Colonic mucosa (tissue), 4 donors: ENCODE measurements around the gene EOLA2. TPM values are rescaled to one million over a fixed set of nuclear protein-coding genes. Genes with fewer than 3 reads are reported as not detected.
"Not testable (repeated sequence)": the region's sequence is repeated elsewhere in the genome, so short reads cannot be mapped to it uniquely, and the experiment has no call there.

Source experiments
- DNase-seq: peaks from one replicate; pipeline ENCODE4 v3.0.0-alpha.2; 2020
- H3K27ac ChIP-seq: fragments of 200-600 bp; one replicate; pipeline ENCODE4 v1.8.0; 2021
- H3K27me3 ChIP-seq: fragments of 200-600 bp; one replicate; pipeline ENCODE4 v1.8.0; 2021
- H3K36me3 ChIP-seq: fragments of 200-600 bp; one replicate; pipeline ENCODE4 v1.8.0; 2021
- H3K4me1 ChIP-seq: fragments of 200-600 bp; one replicate; pipeline ENCODE4 v1.8.0; 2021; ENCODE audit warnings: mild to moderate bottlenecking
- H3K4me3 ChIP-seq: fragments of 200-600 bp; one replicate; pipeline ENCODE4 v1.8.0; 2021
- H3K9ac ChIP-seq, 2 donors: one replicate each; pipeline ENCODE4 v1.7.0; 2013; ENCODE audit warnings: control low read depth in 2 of 2, low read depth in 2 of 2, low read length in 2 of 2
- H3K9me3 ChIP-seq: fragments of 200-600 bp; one replicate; pipeline ENCODE4 v1.8.0; 2021
- intact Hi-C: fragments of 100-400 bp; cut with DNase I; formaldehyde crosslinking; loops from one replicate; pipeline ENCODE4 v1.14.1; 2022
- total RNA-seq, 2 donors: library from RNA; stranded (reverse); fragmentation: NEBNext Ultra II Directional in 1 of 2; extraction: Animal tissue kit (Norgen Biotek cat#: 25700) in 1 of 2; gene quantifications; one replicate each; pipeline ENCODE4 v1.2.1, GENCODE V29; 2021
- TF ChIP-seq, protein P1 (sequence below): fragments of 200-600 bp; IDR thresholded peaks from one replicate; pipeline ENCODE4 v1.8.0; 2022; ENCODE audit warnings: antibody characterized with exemption, mild to moderate bottlenecking
- donor health status: healthy.
- donor health status: DM: no; HTN: no; CAD: no.
- donor health status: DM: no; HTN: no; CAD: no.

The EOLA2 gene
- total RNA-seq, 2 donors from 2014 or later, result 28.2 to 28.4 TPM

GRCh38 chrX:149924434-149924833 lies 13.9 kb downstream of the EOLA2 start:
- H3K4me1 ChIP-seq, H3K9ac ChIP-seq, H3K27ac ChIP-seq, H3K9me3 ChIP-seq, DNase-seq, intact Hi-C loops, H3K36me3 ChIP-seq, H3K4me3 ChIP-seq, H3K27me3 ChIP-seq: not testable (repeated sequence)

GRCh38 chrX:149923836-149924235 lies 14.5 kb downstream of the EOLA2 start:
- DNase-seq, intact Hi-C loops, H3K27me3 ChIP-seq, H3K9ac ChIP-seq, H3K27ac ChIP-seq, H3K4me3 ChIP-seq, H3K9me3 ChIP-seq, H3K4me1 ChIP-seq, H3K36me3 ChIP-seq: not testable (repeated sequence)

- Histone ChIP-seq H3K27ac (no peak overlapping the region), H3K27me3 (no peaks in the 10 kb centered on the region), H3K4me3 (no peak overlapping the region), H3K9ac (no peak overlapping the region), H3K36me3 (no peaks in the 10 kb centered on the region), H3K9me3 (no peaks in the 10 kb centered on the region), H3K4me1 (no peaks in the 10 kb centered on the region)
- intact Hi-C loops, result no loop called here
- TF ChIP-seq, protein P1, sequence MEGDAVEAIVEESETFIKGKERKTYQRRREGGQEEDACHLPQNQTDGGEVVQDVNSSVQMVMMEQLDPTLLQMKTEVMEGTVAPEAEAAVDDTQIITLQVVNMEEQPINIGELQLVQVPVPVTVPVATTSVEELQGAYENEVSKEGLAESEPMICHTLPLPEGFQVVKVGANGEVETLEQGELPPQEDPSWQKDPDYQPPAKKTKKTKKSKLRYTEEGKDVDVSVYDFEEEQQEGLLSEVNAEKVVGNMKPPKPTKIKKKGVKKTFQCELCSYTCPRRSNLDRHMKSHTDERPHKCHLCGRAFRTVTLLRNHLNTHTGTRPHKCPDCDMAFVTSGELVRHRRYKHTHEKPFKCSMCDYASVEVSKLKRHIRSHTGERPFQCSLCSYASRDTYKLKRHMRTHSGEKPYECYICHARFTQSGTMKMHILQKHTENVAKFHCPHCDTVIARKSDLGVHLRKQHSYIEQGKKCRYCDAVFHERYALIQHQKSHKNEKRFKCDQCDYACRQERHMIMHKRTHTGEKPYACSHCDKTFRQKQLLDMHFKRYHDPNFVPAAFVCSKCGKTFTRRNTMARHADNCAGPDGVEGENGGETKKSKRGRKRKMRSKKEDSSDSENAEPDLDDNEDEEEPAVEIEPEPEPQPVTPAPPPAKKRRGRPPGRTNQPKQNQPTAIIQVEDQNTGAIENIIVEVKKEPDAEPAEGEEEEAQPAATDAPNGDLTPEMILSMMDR, result no peak
- DNase-seq, result no peak
These were observed 21.4 kb downstream of the EOLA2 start for GRCh38 chrX:149916745-149917392.

DNA sequence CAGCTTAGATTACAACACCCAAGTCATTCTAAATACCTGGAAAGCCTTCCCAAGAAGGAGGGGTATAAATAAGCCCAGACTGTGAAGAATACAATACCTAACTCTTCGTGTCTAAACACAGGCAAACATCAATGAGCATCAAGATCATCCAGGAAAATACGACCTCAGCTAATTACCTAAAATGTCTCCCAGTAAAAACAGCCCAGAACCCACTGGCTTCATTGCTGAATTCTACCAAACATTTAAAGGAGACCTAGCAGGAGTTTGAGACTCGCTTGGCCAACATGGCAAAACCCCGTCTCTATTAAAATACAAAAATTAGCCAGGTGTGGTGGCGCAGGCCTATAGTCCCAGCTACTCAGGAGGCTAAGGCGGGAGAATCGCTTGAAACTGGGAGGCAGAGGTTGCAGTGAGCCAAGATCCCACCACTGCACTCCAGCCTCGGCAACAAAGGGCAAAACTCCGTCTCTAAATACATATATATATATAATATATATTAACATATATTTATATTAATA lies 28.1 kb downstream of the EOLA2 start:
- no peak overlapping the region for H3K27ac ChIP-seq
- H3K9me3 ChIP-seq, result no peaks in the 10 kb centered on the region
- no peak overlapping the region for H3K4me3 ChIP-seq
- intact Hi-C loops, result no loop called here
- no peaks in the 10 kb centered on the region for H3K27me3 ChIP-seq
- no peaks in the 10 kb centered on the region for H3K36me3 ChIP-seq
- DNase-seq, result no peak
- TF ChIP-seq, protein P1, result no peak
- H3K9ac ChIP-seq, result no peak overlapping the region
- H3K4me1 ChIP-seq, result no peaks in the 10 kb centered on the region

GRCh38 chrX:149909324-149910177 lies 28.7 kb downstream of the EOLA2 start:
- Histone ChIP-seq H3K27ac (no peak overlapping the region), H3K4me3 (no peak overlapping the region), H3K9ac (no peak overlapping the region), H3K9me3 (no peaks in the 10 kb centered on the region), H3K27me3 (no peaks in the 10 kb centered on the region), H3K4me1 (no peaks in the 10 kb centered on the region), H3K36me3 (no peaks in the 10 kb centered on the region)
- TF ChIP-seq, protein P1, result no peak
- intact Hi-C loops, result no loop called here
- DNase-seq, result no peak

DNA sequence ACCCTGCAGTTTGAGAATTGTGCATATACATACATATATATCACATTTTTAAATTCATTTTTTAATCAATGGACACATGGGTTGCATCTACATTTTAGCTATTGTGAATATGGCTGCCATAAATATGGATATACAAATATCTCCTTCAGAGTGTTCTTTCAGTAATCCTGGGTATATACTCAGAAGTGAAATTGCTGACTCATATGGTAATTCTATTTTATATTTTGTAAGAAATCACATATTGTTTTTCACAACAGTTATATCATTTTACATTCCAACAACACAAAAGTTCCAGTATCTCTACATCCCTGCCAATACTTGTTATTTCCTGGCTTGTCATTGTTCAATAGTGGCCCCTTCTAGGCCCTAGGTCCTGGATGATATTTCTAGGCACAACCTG lies 29.6 kb downstream of the EOLA2 start:
- no peaks in the 10 kb centered on the region for H3K4me1 ChIP-seq
- H3K9me3 ChIP-seq, result no peaks in the 10 kb centered on the region
- H3K4me3 ChIP-seq, result no peak overlapping the region
- H3K36me3 ChIP-seq, result no peaks in the 10 kb centered on the region
- no peak overlapping the region for H3K9ac ChIP-seq
- TF ChIP-seq, protein P1, result no peak
- no peak for DNase-seq
- no peak overlapping the region for H3K27ac ChIP-seq
- intact Hi-C loops, result no loop called here
- no peaks in the 10 kb centered on the region for H3K27me3 ChIP-seq
